ENCODE measurements around the gene SCFD2.

DNA sequence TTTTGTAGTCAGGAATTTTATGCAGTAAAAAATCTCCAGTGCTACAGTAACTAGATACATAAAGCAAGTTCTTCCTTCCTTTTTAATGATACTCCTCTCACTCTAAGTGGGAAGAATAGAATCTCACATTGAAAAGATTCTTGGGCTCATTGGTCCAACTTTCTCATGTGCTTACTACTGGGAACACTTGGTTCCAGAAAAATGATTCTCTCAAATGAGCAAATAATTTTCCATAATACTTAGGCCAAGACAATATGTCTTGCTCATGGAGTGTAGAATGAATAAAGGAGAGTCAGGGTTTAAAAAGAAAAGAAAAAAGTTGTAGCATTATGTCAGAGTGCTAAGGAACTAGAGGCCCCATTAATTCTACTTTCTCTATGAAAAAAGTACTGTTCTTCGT is 306.0 kb downstream of the SCFD2 start:
- TF ChIP-seq, protein P1, sequence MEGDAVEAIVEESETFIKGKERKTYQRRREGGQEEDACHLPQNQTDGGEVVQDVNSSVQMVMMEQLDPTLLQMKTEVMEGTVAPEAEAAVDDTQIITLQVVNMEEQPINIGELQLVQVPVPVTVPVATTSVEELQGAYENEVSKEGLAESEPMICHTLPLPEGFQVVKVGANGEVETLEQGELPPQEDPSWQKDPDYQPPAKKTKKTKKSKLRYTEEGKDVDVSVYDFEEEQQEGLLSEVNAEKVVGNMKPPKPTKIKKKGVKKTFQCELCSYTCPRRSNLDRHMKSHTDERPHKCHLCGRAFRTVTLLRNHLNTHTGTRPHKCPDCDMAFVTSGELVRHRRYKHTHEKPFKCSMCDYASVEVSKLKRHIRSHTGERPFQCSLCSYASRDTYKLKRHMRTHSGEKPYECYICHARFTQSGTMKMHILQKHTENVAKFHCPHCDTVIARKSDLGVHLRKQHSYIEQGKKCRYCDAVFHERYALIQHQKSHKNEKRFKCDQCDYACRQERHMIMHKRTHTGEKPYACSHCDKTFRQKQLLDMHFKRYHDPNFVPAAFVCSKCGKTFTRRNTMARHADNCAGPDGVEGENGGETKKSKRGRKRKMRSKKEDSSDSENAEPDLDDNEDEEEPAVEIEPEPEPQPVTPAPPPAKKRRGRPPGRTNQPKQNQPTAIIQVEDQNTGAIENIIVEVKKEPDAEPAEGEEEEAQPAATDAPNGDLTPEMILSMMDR (IDR thresholded peaks at IDR 0.05): no peak
- TF ChIP-seq POLR2A (IDR thresholded peaks at IDR 0.05) (no peak), POLR2AphosphoS5 (IDR thresholded peaks at IDR 0.05) (no peak)
